Calu3 (cell line): ENCODE data around the gene PDLIM5. TPM values are rescaled to one million over a fixed set of nuclear protein-coding genes. Genes with fewer than 3 reads are reported as not detected.

Experiments
- BruUV-seq: library from RNA; stranded (reverse); fragments of 400-500 nt; replicated peaks from 2 replicates; lab custom pipeline; 2021; lab: Mats Ljungman, UMichigan
- CTCF ChIA-PET: fragments of 300-600 bp; sonication (Branson Sonifier 250); formaldehyde crosslinking; loops from one replicate; lab custom pipeline; 2022; ENCODE audit warnings: antibody characterized with exemption; lab: Charles Lee
- DNase-seq: peaks from one replicate; pipeline ENCODE4 v3.0.0; 2022
- H3K27ac Mint-ChIP-seq: one replicate; pipeline ENCODE4 v1.8.0; 2022; ENCODE audit warnings: mixed read lengths; ENCODE audit not compliant: unreplicated experiment
- H3K27me3 Mint-ChIP-seq: one replicate; pipeline ENCODE4 v1.8.0; 2022; ENCODE audit warnings: mixed read lengths; ENCODE audit not compliant: unreplicated experiment
- H3K36me3 Mint-ChIP-seq: one replicate; pipeline ENCODE4 v1.8.0; 2022; ENCODE audit warnings: mild to moderate bottlenecking, moderate library complexity, mixed read lengths; ENCODE audit not compliant: insufficient read depth, unreplicated experiment
- H3K4me1 Mint-ChIP-seq: one replicate; pipeline ENCODE4 v1.8.0; 2022; ENCODE audit warnings: mild to moderate bottlenecking, low read depth, mixed read lengths; ENCODE audit not compliant: unreplicated experiment
- H3K4me3 Mint-ChIP-seq: one replicate; pipeline ENCODE4 v1.8.0; 2022; ENCODE audit warnings: mild to moderate bottlenecking, low read depth, moderate library complexity, mixed read lengths; ENCODE audit not compliant: unreplicated experiment
- H3K9me3 Mint-ChIP-seq: one replicate; pipeline ENCODE4 v1.8.0; 2022; ENCODE audit warnings: low read depth, mixed read lengths; ENCODE audit not compliant: unreplicated experiment
- intact Hi-C: fragments of 100-400 bp; cut with micrococcal nuclease; formaldehyde crosslinking; loops from one replicate; pipeline ENCODE4 v1.10.0; 2022; ENCODE audit not compliant: unreplicated experiment
- total RNA-seq: library from RNA; stranded (reverse); gene quantifications from 2 replicates; pipeline ENCODE4 v1.2.3, GENCODE V29; 2022
- TF ChIP-seq, protein P1 (sequence below): fragments of 200-600 bp; IDR thresholded peaks from one replicate; pipeline ENCODE4 v1.8.0; 2022; ENCODE audit warnings: antibody characterized with exemption; ENCODE audit not compliant: unreplicated experiment

The PDLIM5 gene
- total RNA-seq, 1 experiment from 2014 or later, result 122 TPM

DNA sequence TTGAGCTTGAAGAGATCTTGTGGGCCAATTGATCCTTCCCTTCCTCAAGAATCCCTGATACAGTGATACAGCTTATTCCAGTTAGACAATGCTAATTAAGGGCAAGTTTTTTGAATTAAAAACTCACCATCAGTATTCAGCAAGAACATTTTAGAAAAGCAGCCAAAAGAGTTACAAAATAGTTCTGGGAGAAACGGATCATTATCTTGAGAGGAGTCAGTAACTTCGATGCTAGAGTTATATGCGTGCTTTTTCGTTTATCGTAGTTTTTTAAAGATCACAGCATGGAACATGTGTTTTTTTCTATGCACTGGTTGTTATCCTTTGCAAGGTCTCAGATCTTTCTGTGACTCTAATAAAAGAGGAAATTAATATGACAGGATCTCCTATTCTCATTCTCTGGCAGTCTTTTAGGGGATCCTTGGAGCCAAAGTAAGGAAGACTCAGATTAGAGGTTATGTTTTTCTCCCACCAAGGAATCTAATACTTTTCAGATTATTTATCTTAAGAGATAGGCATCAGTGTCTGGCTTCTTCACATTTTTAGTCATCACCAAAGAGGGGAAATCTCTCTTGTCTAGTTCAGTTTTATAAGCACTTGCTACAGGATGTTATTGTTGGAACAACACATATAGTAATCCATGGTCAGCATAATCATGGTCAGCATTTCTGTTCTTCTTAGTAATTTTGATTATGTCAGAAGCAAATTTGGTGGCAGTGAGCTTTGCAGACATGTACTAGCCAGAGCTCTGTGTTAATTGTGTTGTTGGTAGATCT lies 109.7 kb downstream of the PDLIM5 start:
- Mint-ChIP-seq H3K4me3 (no peak overlapping the region), H3K36me3 (no peaks in the 10 kb centered on the region), H3K4me1 (peaks cover 38% of the 10 kb centered on the region), H3K27me3 (no peaks in the 10 kb centered on the region), H3K9me3 (no peaks in the 10 kb centered on the region), H3K27ac (no peak overlapping the region)
- DNase-seq, result no peak
- CTCF ChIA-PET, result no interaction called here
- BruUV-seq, result no TSS peak
- intact Hi-C loops, result no loop called here
- TF ChIP-seq, protein P1, sequence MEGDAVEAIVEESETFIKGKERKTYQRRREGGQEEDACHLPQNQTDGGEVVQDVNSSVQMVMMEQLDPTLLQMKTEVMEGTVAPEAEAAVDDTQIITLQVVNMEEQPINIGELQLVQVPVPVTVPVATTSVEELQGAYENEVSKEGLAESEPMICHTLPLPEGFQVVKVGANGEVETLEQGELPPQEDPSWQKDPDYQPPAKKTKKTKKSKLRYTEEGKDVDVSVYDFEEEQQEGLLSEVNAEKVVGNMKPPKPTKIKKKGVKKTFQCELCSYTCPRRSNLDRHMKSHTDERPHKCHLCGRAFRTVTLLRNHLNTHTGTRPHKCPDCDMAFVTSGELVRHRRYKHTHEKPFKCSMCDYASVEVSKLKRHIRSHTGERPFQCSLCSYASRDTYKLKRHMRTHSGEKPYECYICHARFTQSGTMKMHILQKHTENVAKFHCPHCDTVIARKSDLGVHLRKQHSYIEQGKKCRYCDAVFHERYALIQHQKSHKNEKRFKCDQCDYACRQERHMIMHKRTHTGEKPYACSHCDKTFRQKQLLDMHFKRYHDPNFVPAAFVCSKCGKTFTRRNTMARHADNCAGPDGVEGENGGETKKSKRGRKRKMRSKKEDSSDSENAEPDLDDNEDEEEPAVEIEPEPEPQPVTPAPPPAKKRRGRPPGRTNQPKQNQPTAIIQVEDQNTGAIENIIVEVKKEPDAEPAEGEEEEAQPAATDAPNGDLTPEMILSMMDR, result no peak

DNA sequence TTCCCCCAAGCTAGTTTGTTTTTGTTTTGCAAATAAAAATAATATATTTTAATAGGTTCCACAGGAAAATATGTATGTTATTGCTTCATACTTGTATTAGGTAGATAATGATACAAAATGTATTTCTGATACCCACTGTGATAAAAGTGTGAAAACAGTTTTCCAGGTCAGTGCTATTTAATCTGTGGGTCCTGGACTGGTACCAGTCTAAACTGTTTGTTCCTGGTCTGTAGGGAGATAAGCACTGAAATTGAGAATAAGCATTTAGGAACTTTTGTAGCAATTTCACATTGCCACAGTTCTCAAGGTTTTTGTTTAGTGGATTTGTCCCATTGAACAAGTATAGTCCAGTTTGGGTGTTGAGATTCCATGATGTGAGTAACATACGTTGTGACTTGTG lies 110.5 kb downstream of the PDLIM5 start:
- no peaks in the 10 kb centered on the region for H3K36me3 Mint-ChIP-seq

DNA sequence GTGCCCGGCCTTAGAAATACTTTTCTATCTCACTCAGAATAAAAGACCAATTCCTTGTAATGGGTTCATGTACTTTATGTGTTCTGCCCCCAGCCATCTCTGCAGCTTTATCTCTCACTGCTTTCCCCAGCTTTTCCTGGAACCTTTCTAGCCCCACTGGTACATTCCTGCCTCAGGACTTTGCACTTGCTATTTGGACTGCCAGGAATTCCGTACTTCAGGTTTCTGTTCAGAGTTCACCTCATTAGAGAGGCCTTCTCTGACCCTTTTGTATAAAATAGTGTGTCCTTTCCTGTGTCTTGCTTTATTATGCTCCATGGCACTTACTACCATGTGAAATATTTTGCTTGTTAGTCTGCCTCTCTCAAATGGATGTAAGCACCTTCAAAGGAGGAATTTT lies 112.5 kb downstream of the PDLIM5 start:
- no peaks in the 10 kb centered on the region for H3K9me3 Mint-ChIP-seq
- no peak overlapping the region for H3K27ac Mint-ChIP-seq
- peaks cover 27% of the 10 kb centered on the region for H3K4me1 Mint-ChIP-seq
- TF ChIP-seq, protein P1, result no peak
- CTCF ChIA-PET, result no interaction called here
- H3K27me3 Mint-ChIP-seq, result no peaks in the 10 kb centered on the region
- no peaks in the 10 kb centered on the region for H3K36me3 Mint-ChIP-seq
- DNase-seq, result no peak
- no peak overlapping the region for H3K4me3 Mint-ChIP-seq
- BruUV-seq, result no TSS peak
- intact Hi-C loops, result no loop called here

More for the DNA sequence above, 110.5 kb downstream of the PDLIM5 start:
- TF ChIP-seq, protein P1, result no peak
- Mint-ChIP-seq H3K4me3 (no peak overlapping the region), H3K27me3 (no peaks in the 10 kb centered on the region), H3K4me1 (peaks cover 38% of the 10 kb centered on the region), H3K9me3 (no peaks in the 10 kb centered on the region), H3K27ac (no peak overlapping the region)
- BruUV-seq, result no TSS peak
- DNase-seq, result no peak
- intact Hi-C loops, result no loop called here
- CTCF ChIA-PET, result no interaction called here

DNA sequence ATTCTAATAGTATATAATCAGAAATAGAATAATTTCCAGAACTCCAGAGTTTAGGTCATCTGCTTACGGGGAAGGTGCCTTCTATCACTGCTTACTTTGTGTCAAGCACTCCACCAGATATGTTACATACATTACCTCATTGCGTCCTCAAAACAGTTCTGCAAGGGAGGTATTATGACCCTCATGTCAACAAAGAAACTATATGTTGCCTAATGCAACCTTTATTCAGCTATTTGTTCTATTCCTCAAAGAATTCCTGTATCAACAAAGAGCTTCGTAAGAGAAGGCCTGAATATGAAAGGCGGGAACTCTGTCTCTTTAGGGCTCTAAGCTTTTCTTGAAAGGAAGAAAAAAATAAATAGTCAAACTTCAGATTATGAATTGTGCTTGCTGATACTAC lies 114.7 kb downstream of the PDLIM5 start:
- no peak overlapping the region for H3K4me3 Mint-ChIP-seq
- no peaks in the 10 kb centered on the region for H3K27me3 Mint-ChIP-seq
- H3K36me3 Mint-ChIP-seq, result no peaks in the 10 kb centered on the region
- no peak for DNase-seq
- no TSS peak for BruUV-seq
- H3K27ac Mint-ChIP-seq, result no peak overlapping the region
- H3K4me1 Mint-ChIP-seq, result peaks cover 19% of the 10 kb centered on the region
- TF ChIP-seq, protein P1, result no peak
- no peaks in the 10 kb centered on the region for H3K9me3 Mint-ChIP-seq
- intact Hi-C loops, result no loop called here
- CTCF ChIA-PET, result no interaction called here
